COLO829 (cell line): ENCODE data around the gene P3R3URF.
"Not testable (repeated sequence)": the region's sequence is repeated elsewhere in the genome, so short reads cannot be mapped to it uniquely, and the experiment has no call there.

Source experiments
- DNase-seq: peaks from one replicate; pipeline ENCODE4 v3.0.0; 2012; ENCODE audit warnings: low spot score

P3R3URF gene

GRCh38 chr1:46176211-46176865 lies at the start of gene P3R3URF:
Gene P3R3URF, minus strand, starts transcription at chr1:46176488. Its CDS starts 17 bp downstream, at chr1:46176471.
- no peak for DNase-seq

- no peak for DNase-seq
These were observed 48.7 kb upstream of the P3R3URF start for GRCh38 chr1:46224966-46225365.

- DNase-seq, result peak; percentile 59
These were observed 47.2 kb upstream of the P3R3URF start for GRCh38 chr1:46223472-46223943.

DNA sequence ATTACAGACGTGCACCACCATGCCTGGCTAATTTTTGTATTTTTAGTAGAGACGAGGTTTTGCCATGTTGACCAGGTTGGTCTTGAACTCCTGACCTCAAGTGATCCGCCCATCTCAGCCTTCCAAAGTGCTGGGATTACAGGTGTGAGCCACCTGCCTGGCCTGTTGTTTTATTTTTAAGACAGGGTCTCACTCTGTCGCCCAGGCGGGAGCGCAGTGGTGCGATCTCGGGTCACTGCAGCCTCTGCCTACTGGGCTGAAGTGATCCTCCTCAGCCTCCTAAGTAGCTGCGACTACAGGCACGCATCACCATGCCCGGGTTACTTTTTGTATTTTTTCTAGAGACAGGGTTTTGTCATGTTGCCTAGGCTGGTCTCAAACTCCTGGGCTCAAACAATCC lies 46.8 kb upstream of the P3R3URF start:
- not testable (repeated sequence) for DNase-seq

DNA sequence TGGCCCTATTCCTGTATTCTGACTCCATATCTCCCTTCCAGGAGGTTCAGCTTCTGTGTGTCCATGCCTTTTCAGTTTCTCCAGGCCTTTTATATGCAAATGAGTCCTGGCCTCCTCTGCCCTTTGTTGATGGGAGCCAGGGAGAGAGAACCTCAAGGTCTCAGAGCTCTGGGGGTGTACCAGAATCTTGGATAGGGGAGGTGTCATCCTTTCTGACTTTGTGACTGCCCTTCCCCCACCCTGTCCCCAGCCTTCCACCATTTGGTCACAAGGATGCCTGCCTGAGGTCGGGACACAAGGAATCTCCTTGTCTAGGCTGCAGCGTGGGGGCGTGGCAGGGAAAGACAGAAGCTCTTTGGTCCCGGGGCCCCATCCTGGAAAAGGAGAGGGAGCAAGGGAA lies 45.5 kb upstream of the P3R3URF start:
- DNase-seq, result peak; percentile 79

GRCh38 chr1:46220808-46221207 lies 44.5 kb upstream of the P3R3URF start:
- DNase-seq, result no peak

- DNase-seq, result no peak
These were observed 43.5 kb upstream of the P3R3URF start for GRCh38 chr1:46219551-46220520.

GRCh38 chr1:46218443-46218842 lies 42.2 kb upstream of the P3R3URF start:
- no peak for DNase-seq

GRCh38 chr1:46215504-46215903 lies 39.2 kb upstream of the P3R3URF start:
- no peak for DNase-seq

- DNase-seq, result no peak
These were observed 34.8 kb upstream of the P3R3URF start for GRCh38 chr1:46211051-46211450.

DNA sequence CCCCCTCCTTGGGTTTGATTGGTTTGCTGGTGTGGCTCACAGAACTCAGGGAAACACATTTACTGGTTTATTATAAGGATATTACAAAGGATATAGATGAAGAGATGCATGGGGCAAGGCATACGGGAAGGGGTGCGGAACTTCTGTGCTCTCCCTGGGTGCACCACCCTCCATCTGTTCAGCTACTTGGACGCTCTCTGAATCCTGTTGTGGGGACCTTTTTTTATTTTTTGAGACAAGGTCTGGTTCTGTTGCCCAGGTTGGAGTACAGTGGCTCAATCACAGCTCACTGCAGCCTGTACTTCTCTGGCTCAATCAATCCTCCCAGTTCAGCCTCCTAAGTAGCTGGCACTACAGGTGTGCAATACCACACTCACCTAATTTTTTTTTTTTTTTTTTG lies 34.3 kb upstream of the P3R3URF start:
- no peak for DNase-seq

DNA sequence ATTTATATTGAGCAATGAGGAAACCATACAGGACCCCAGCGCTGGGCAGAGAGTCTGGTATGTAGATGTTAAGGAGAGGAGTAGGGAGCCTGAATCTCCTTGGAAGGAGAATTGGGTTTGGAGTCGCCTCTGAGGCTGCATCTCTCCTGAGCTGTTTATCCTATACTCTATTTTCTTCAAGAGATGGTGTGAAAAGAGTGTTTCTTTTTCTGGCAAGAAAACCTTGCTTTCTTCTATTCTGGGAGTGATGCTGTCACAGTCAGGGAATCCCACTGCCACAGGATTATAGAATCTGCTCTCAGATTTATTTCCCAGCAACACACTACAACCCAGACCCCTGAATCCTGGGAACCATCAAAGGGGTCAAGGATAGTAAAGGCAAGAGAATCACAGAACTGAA lies 30.1 kb upstream of the P3R3URF start:
- DNase-seq, result no peak

DNA sequence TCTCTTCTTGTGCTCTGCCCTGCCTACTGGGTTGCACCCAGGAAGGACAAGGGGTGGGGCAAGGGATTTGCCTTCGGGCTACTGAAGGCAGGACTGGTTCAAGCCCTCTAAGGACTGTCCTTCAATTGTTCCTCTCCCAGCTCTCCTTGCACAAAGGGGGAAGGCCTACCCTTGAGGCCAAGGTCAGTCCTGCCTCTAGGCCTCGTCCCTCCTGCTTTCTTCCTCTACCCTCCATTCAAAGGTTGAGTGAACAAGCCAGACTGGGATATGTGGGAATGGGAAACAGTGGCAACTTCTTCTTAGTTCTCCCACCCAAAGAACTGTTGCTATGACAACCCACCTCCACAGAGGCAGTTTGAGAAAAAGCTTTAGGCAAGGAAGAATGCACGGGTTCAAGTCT lies 29.5 kb upstream of the P3R3URF start:
- peak; percentile 70 for DNase-seq

DNA sequence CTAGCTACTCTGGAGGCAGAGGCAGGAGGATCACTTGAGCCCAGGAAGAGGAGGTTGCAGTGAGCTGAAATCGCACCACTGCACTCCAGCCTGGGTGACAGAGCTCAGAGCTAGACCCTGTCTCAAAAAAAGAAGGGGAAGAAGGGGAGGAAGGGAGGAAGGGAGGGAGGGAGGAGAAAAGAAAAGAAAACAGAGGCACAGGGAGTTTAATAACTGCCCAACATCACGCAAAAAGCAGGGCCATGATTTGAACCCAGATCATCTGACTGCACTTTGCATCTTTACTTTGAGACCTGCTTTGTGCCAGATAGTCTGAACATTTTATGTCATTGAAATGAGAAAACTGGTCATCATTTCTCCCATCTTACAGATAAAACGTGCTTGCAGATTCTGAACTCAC lies 28.9 kb upstream of the P3R3URF start:
- DNase-seq, result no peak

DNA sequence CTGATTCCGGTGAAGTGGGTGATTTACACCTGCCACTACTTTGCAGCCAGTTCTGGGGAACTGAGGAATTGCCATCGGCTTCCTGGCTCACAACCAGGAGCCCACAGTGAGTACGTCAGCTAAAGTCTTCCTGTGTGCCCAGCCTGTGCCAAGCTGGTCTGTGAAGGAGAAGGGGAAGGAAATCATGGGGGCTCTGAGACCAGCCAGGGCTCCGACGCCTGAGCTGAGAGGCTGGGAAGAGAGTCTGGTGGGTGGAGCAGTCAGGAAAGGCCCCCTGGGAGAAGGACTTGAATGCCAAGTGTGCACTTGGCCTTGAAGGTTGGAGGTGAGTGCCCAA lies 28.1 kb upstream of the P3R3URF start:
- DNase-seq, result no peak

DNA sequence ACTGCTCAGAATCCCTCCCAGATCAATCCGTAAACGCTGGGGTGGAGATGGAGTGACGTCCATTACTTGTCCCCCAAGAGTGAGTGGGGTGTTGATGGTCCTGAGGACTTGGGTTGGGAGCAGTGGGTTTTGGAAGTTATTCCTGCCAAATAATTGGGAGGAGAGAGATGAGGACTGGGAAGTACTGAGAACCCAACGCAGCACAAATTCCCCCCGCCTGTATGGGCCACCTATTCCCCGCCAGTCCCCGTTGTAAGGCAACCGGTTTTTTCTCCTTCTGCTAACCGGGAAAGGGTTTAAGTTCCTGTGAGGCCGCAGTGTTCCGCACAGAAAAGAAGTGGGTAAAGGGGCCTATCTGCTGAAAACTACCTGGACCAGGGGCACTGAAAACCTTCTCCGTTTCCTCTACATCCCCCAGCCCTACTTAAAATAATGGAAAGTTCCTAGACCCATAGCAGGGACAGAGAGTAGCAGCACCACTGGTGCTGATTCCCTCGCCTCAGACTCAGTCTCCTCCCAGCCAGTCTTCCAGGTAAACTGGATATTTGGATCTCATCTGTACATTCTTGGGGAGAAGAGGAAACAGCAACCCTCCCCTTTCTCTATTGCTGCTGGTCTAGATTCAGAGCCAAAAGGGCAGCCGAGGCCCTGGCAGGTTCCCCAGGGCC lies 27.6 kb upstream of the P3R3URF start:
- no peak for DNase-seq

DNA sequence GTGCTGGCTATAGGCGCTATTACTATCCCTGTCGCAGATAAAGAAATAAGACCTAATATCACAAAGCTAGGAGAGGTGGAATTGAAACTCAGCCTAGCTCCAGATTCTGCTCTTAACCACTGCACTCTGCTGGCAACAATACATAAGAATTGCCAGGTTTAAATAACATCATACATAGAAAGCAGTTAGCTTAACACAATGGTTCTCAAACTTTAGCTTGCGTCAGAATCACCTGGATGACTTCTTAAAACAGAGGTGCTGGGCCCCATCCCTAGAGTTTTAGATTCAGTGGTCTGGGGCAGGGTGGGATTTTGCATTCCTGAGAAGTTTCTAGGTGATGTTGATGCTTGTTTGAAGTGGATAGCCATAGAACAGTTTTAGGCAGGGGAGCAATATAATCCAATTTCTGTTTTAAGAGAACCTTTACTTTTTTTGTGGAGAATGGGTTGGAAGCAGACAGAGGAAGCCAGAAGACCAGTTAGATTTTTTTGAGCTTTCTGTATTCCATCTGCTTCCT lies 23.0 kb upstream of the P3R3URF start:
- DNase-seq, result no peak

DNA sequence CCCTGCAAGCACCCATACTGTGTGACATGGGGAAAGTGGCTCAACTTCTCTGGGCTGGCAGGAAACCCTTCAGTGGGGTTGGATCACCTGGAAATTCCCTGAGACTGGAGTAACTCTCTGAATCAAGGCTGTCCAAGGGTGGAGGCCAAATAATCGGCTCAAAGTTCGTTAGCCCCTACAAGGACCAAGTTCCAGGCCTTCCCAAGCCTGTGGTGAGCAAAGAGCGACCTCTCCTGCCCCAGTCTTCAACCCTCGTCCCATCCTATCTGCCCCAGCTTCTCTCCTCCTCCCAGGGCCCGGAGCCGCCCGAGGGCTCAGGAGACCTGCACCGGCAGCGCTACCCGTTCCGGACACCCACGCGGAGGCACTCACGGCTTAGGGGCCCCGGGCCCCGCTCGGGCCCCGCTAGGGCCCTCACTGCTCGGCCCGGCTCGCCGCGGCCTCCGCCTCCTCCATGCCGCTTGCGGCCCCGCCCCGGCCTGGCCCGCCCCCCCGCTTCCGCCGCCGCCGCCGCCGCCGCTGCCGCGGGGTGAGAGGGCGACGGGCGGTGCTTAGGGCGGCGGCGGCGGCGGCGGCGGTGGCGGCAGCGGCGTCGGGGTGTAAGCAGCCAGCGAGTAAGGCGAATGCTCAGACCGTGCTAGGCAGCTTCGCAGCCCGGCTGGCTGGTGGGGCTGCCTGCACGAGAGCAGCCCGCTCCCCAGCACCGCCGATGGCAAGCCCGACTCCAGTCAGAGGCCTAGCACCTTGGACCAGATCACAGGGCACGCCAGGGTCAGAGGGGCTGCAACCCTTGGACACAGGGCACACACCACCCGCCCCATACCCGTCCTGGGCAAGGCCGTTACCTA lies 21.9 kb upstream of the P3R3URF start, which contains the start of gene POMGNT1:
TSS of gene POMGNT1 (minus strand) at position 471 of the 848 bp plus-strand sequence. CDS start 613 bp downstream, outside the sequence.
- peak; percentile 60 for DNase-seq

GRCh38 chr1:46197560-46197963 lies 21.3 kb upstream of the P3R3URF start:
- DNase-seq, result no peak

DNA sequence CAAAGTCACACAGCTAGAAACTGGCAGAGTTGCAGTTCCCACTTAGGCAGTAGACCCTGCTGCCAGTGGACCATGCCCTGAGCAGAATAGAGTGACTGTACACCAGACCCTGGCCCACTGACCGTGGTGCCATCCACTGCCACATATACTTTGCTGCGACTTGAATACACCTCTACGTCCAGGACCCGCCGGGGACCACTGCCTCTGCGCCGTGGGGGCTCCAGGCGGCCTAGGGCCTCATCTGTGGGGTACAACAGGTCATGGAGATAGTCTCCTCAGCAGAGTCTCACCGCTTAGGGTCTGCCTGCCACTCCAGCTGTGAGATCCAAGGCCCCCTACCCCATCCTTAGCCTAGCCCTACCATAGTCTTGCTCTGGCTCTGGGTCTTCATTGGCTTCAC lies 20.3 kb upstream of the P3R3URF start:
- no peak for DNase-seq

GRCh38 chr1:46194641-46195193 lies 18.4 kb upstream of the P3R3URF start:
- DNase-seq, result no peak
